ENCODE results near the gene PLPPR4. TPM values are rescaled to one million over a fixed set of nuclear protein-coding genes. Genes with fewer than 3 reads are reported as not detected.

PLPPR4 gene
- total RNA-seq, 3 donors from 2014 or later (not counting 1 experiment from before 2014, with no cell fraction given) = 0.05 TPM; not detected in 2

DNA sequence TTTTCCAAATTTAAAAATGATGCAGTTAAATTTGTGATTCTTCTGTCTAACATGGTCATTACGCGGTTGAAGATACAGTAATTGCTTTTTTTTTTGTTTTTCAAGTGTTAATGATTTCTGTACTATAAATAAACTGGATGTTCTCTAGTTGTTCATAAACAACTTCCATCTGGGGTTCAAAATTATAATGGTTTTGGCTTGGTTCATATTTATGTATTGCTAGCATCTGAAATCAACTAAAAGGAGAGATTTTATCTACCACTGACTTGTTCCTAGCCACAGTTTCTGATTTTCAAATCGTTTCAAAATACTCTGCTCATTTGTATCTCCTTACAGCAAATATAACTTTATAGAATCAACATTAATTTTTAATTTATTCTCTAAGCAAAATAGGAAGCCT, 35.2 kb upstream of the PLPPR4 start:
- no peaks in the 10 kb centered on the region for H3K4me1 Mint-ChIP-seq
- H3K4me3 Mint-ChIP-seq = no peak overlapping the region
- Histone ChIP-seq H3K27me3 (ENCODE audit: control insufficient read depth, insufficient read depth, low read length) (no peaks in the 10 kb centered on the region), H3K36me3 (ENCODE audit: control insufficient read depth, insufficient read depth, low read length) (no peaks in the 10 kb centered on the region), H3K4me1 (ENCODE audit: control insufficient read depth, insufficient read depth, low read length) (no peaks in the 10 kb centered on the region), H3K4me3 (ENCODE audit: low read length) (no peak overlapping the region), H3K27ac (ENCODE audit: low read length) (no peak overlapping the region), H3K9me3 (ENCODE audit: control insufficient read depth, insufficient read depth, low read length) (peaks cover 2% of the 10 kb centered on the region)
- no peak overlapping the region for H3K27ac Mint-ChIP-seq
- no CpG with 5 or more reads among the region's 3 CpGs for WGBS (ENCODE audit: insufficient coverage)
- H3K36me3 Mint-ChIP-seq = no peaks in the 10 kb centered on the region
- ATAC-seq (no peak), DNase-seq (no peak)
- H3K27me3 Mint-ChIP-seq (ENCODE audit: low read depth in 2 of 2) = no peaks in the 10 kb centered on the region
- intact Hi-C loops (cut with micrococcal nuclease) = no loop called here
- peaks cover 3 to 7% of the 10 kb centered on the region in 2 donors for H3K9me3 Mint-ChIP-seq
- TF ChIP-seq, protein P1, sequence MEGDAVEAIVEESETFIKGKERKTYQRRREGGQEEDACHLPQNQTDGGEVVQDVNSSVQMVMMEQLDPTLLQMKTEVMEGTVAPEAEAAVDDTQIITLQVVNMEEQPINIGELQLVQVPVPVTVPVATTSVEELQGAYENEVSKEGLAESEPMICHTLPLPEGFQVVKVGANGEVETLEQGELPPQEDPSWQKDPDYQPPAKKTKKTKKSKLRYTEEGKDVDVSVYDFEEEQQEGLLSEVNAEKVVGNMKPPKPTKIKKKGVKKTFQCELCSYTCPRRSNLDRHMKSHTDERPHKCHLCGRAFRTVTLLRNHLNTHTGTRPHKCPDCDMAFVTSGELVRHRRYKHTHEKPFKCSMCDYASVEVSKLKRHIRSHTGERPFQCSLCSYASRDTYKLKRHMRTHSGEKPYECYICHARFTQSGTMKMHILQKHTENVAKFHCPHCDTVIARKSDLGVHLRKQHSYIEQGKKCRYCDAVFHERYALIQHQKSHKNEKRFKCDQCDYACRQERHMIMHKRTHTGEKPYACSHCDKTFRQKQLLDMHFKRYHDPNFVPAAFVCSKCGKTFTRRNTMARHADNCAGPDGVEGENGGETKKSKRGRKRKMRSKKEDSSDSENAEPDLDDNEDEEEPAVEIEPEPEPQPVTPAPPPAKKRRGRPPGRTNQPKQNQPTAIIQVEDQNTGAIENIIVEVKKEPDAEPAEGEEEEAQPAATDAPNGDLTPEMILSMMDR (IDR thresholded peaks at IDR 0.05) = no peak

DNA sequence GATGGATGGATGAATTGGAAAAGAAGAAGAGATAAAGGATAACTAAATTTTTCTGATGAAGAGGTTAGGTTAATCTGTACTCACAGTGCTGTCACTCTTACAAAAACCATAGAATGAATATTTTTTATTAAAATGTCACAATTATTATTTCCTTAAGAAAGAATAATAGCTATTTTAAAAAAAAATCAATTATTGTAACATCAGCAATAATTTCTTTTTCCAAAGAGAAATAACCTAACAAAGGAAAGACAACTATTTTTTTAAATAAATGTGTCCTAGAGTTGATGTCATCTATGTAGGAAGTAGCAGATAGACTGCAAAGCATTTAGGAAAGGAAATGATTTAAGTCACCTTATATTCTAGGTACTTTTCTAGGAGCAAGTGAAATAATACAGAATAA, 33.6 kb upstream of the PLPPR4 start:
- Histone ChIP-seq H3K4me3 (ENCODE audit: low read length) (no peak overlapping the region), H3K27ac (ENCODE audit: low read length) (no peak overlapping the region), H3K4me1 (ENCODE audit: control insufficient read depth, insufficient read depth, low read length) (no peaks in the 10 kb centered on the region), H3K27me3 (ENCODE audit: control insufficient read depth, insufficient read depth, low read length) (no peaks in the 10 kb centered on the region), H3K9me3 (ENCODE audit: control insufficient read depth, insufficient read depth, low read length) (no peaks in the 10 kb centered on the region), H3K36me3 (ENCODE audit: control insufficient read depth, insufficient read depth, low read length) (no peaks in the 10 kb centered on the region)
- Mint-ChIP-seq H3K27me3 (ENCODE audit: low read depth in 2 of 2) (no peaks in the 10 kb centered on the region), H3K4me3 (no peak overlapping the region), H3K9me3 (peaks cover 3 to 7% of the 10 kb centered on the region in 2 donors), H3K27ac (no peak overlapping the region), H3K36me3 (no peaks in the 10 kb centered on the region), H3K4me1 (no peaks in the 10 kb centered on the region)
- DNase-seq (no peak), ATAC-seq (no peak)
- TF ChIP-seq, protein P1 (IDR thresholded peaks at IDR 0.05) = no peak
- intact Hi-C loops (cut with micrococcal nuclease) = no loop called here

DNA sequence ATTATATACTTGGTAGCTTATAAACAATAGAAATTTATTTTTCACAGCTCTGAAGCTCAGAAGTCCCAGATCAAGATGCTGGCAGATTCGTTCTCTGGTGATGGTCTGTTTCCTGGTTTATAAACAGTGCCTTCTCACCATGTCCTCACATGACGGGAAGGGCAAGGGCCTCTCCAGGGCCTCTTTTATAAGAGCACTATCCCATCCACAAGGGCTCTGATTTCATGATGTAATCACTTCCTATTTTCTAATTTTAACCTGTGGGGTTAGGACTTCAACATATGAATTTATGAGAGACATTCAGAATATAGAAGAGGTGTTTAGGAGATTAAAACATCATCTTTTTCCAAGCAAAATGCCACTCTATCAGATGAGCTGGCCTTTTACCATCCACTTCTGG, 32.1 kb upstream of the PLPPR4 start:
- ATAC-seq (no peak), DNase-seq (no peak)
- WGBS (ENCODE audit: insufficient coverage) = 57% methylated on average over 2 of the region's 2 CpGs
- Histone ChIP-seq H3K4me1 (ENCODE audit: control insufficient read depth, insufficient read depth, low read length) (no peaks in the 10 kb centered on the region), H3K27ac (ENCODE audit: low read length) (no peak overlapping the region), H3K27me3 (ENCODE audit: control insufficient read depth, insufficient read depth, low read length) (no peaks in the 10 kb centered on the region), H3K36me3 (ENCODE audit: control insufficient read depth, insufficient read depth, low read length) (no peaks in the 10 kb centered on the region), H3K4me3 (ENCODE audit: low read length) (no peak overlapping the region), H3K9me3 (ENCODE audit: control insufficient read depth, insufficient read depth, low read length) (no peaks in the 10 kb centered on the region)
- H3K36me3 Mint-ChIP-seq = no peaks in the 10 kb centered on the region
- intact Hi-C loops (cut with micrococcal nuclease) = no loop called here
- no peak overlapping the region for H3K27ac Mint-ChIP-seq
- H3K27me3 Mint-ChIP-seq (ENCODE audit: low read depth in 2 of 2) = no peaks in the 10 kb centered on the region
- no peaks in the 10 kb centered on the region for H3K4me1 Mint-ChIP-seq
- no peak overlapping the region for H3K4me3 Mint-ChIP-seq
- peaks cover 2 to 4% of the 10 kb centered on the region in 2 donors for H3K9me3 Mint-ChIP-seq
- TF ChIP-seq, protein P1 (IDR thresholded peaks at IDR 0.05) = no peak

DNA sequence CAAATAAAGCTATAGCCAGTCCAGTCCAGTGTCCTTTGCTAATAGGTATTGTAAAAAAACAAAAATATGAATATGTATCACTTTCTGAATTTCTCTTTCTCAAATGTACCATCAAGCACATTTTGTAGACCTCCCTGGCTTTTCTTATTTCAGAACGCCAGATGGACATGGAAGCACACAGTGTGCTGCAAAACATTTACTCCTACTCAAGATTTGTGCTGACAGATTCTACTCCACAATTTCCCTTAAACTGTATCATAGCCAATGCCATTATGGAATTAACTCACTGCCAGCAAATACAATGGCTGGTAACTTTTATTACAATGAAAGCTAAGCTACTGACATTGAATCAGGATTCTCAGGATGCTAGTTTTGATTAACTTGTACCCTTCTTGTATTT, 30.8 kb upstream of the PLPPR4 start:
- H3K27me3 Mint-ChIP-seq (ENCODE audit: low read depth in 2 of 2) = no peaks in the 10 kb centered on the region
- no peaks in the 10 kb centered on the region for H3K4me1 ChIP-seq (ENCODE audit: control insufficient read depth, insufficient read depth, low read length)
- H3K9me3 Mint-ChIP-seq = peaks cover 2 to 6% of the 10 kb centered on the region in 2 donors
- H3K4me1 Mint-ChIP-seq = no peaks in the 10 kb centered on the region
- ATAC-seq = no peak
- no peak overlapping the region for H3K4me3 ChIP-seq (ENCODE audit: low read length)
- no peaks in the 10 kb centered on the region for H3K36me3 Mint-ChIP-seq
- H3K36me3 ChIP-seq (ENCODE audit: control insufficient read depth, insufficient read depth, low read length) = no peaks in the 10 kb centered on the region
- no peaks in the 10 kb centered on the region for H3K9me3 ChIP-seq (ENCODE audit: control insufficient read depth, insufficient read depth, low read length)
- no peak overlapping the region for H3K27ac Mint-ChIP-seq
- WGBS (ENCODE audit: insufficient coverage) = 86% methylated on average over 1 of the region's 1 CpG
- no peak for DNase-seq
- H3K27ac ChIP-seq (ENCODE audit: low read length) = no peak overlapping the region
- no peak overlapping the region for H3K4me3 Mint-ChIP-seq
- intact Hi-C loops (cut with micrococcal nuclease) = no loop called here
- H3K27me3 ChIP-seq (ENCODE audit: control insufficient read depth, insufficient read depth, low read length) = no peaks in the 10 kb centered on the region
- TF ChIP-seq, protein P1 (IDR thresholded peaks at IDR 0.05) = no peak

All from natural killer cell (primary cell).